Heart left ventricle (tissue), 16 donors: ENCODE data around the gene TLCD3A. TPM values are rescaled to one million over a fixed set of nuclear protein-coding genes. Genes with fewer than 3 reads are reported as not detected.

Source experiments
- ATAC-seq, 4 donors: fragments of 200-7000 bp; cut with Tn5 transposase; one replicate each; pipeline ENCODE4 v1.9.1; 2020 to 2022; ENCODE audit warnings: moderate library complexity in 4 of 4, mild to moderate bottlenecking in 3 of 4, moderate number of reproducible peaks in 1 of 4
- DNase-seq, 5 donors: peaks; one replicate each; pipeline ENCODE4 v3.0.0-alpha.2; 2020
- H3K27ac ChIP-seq, 12 donors: fragments of 200-600 bp; sonication (generic) in 4 of 12; one replicate each; pipeline versions ENCODE4 v1.5.0 to v1.8.0; 2016 to 2022; ENCODE audit warnings: mild to moderate bottlenecking in 2 of 12
- H3K27me3 ChIP-seq, 9 donors: fragments of 200-600 bp; sonication (generic) in 2 of 9; one replicate each; pipeline versions ENCODE4 v1.5.1 to v1.8.0; 2016 to 2022; ENCODE audit warnings: mild to moderate bottlenecking in 3 of 9
- H3K36me3 ChIP-seq, 9 donors: fragments of 200-600 bp; sonication (generic) in 2 of 9; one replicate each; pipeline versions ENCODE4 v1.5.0 to v1.8.0; 2018 to 2022; ENCODE audit warnings: mild to moderate bottlenecking in 2 of 9
- H3K4me1 ChIP-seq, 12 donors: fragments of 200-600 bp; sonication (generic) in 4 of 12; one replicate each; pipeline versions ENCODE4 v1.5.0 to v1.8.0; 2016 to 2022; ENCODE audit warnings: mild to moderate bottlenecking in 3 of 12
- H3K4me3 ChIP-seq, 12 donors: fragments of 200-600 bp; sonication (generic) in 4 of 12; one replicate each; pipeline versions ENCODE4 v1.5.0 to v1.8.0; 2017 to 2022; ENCODE audit warnings: mild to moderate bottlenecking in 9 of 12, moderate library complexity in 4 of 12
- H3K9me3 ChIP-seq, 12 donors: fragments of 200-600 bp; sonication (generic) in 4 of 12; one replicate each; pipeline versions ENCODE4 v1.5.0 to v1.8.0; 2016 to 2022; ENCODE audit warnings: mild to moderate bottlenecking in 1 of 12
- POLR2A ChIP-seq, 2 donors: fragments of 450-650 bp; IDR thresholded peaks; one replicate each; pipeline ENCODE4 v1.6.1; 2017; ENCODE audit warnings: antibody characterized with exemption in 2 of 2, mild to moderate bottlenecking in 2 of 2, moderate library complexity in 2 of 2
- WGBS, 4 donors: extraction: QIAGEN DNeasy Blood & Tissue Kit in 2 of 4; methylation state at CpG; one replicate each; pipeline versions ENCODE4 v1.1.5 to v1.1.7; 2013 to 2018; 5-methylcytosine and 5-hydroxymethylcytosine counted together
- intact Hi-C, 10 donors: fragments of 100-400 bp; cut with DNase I; formaldehyde crosslinking; loops; one replicate each; pipeline versions ENCODE4 v1.11.1 to v1.14.2; 2022
- polyA plus RNA-seq, 2 donors: library from polyadenylated mRNA; stranded (reverse); fragments of 200-250 nt; gene quantifications; one replicate each; pipeline ENCODE4 v1.2.3, GENCODE V29; 2013
- total RNA-seq, 9 donors: library from RNA; depleted of rRNA in 2 of 9; stranded (reverse); fragments of >200 nt in 2 of 9; fragmentation: NEBNext Ultra II Directional in 3 of 9; extraction: Animal tissue kit (Norgen Biotek cat#: 25700) in 3 of 9; gene quantifications; one replicate each; pipeline versions ENCODE4 v1.1.0 to v1.2.4, GENCODE V29; 2016 to 2023
- TF ChIP-seq, protein P1 (sequence below), 12 donors: fragments of 200-600 bp; sonication (generic) in 4 of 12; IDR thresholded peaks; one replicate each; pipeline versions ENCODE4 v1.5.0 to v1.8.0; 2018 to 2022; ENCODE audit warnings: antibody characterized with exemption in 12 of 12, mild to moderate bottlenecking in 5 of 12
- donor health status: ischemic (EF 13 %, LVEDD 7.1; RV severe dilation, severe dysfunction).
- donor health status: healthy with polysubstance abuse.
- donor health status: DM: no; HTN: yes; CAD: no.
- donor health status: DM: no; HTN: no; CAD: no.
- donor health status: ischemic (EF 25% LVEDD 6.9; RV normal size, moderate dysfunction).
- donor health status: ischemic (EF 25% LVEDD 5.7; RV mildly dilated, moderate dysfunction).
- donor health status: healthy.
- donor health status: DM: yes; HTN: yes; CAD: no.
- donor health status: ischemic (EF 35%, LVEDD 5.7; RV mildly dilated, moderate dysfunction).
- donor health status: nonischemic (EF 11% LVEDD 7.7; RV severe dilation, severe dysfunction).
- donor health status: DM: yes; HTN: yes; CAD: no.
- donor health status: PGD.
- donor health status: ischemic (EF 29% LVEDD 5.4; RV normal size, mild dysfunction).
- donor health status: nonischemic (EF 23%, LVEDD 6.1; RV moderate dilation, normal function).

TLCD3A gene
- total and polyA plus RNA-seq, 11 donors, result 0.76 to 4.7 (median 2.9) TPM

DNA sequence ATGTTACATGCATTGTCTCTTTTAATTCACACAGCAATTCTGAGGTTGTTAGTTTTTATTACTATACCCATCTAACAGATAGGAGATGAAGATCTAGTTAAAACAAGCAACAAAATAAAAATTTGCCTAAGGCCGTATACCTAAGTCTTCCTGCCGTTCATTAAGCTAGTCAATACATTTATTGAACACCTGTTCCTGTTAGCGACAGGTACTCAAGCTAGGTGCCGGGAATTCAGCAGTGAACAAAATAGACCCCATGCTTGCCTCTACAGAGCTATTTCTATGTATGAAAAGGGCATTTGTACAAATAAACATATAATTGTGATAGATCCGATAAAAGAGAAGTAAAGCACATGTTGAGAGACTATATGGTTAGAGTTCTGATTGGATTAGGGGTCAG lies 14.3 kb upstream of the TLCD3A start:
- peaks cover 0 to 4% (median 0%) of the 10 kb centered on the region in 9 donors for H3K36me3 ChIP-seq
- intact Hi-C loops, result loop anchor here in 1 of 10 donors (10.0 kb wide), 1 partner anchor 267 kb away; no protein-coding TSS in a partner anchor
- H3K27ac ChIP-seq, result no peak overlapping the region
- no peaks in the 10 kb centered on the region for H3K9me3 ChIP-seq
- TF ChIP-seq, protein P1, sequence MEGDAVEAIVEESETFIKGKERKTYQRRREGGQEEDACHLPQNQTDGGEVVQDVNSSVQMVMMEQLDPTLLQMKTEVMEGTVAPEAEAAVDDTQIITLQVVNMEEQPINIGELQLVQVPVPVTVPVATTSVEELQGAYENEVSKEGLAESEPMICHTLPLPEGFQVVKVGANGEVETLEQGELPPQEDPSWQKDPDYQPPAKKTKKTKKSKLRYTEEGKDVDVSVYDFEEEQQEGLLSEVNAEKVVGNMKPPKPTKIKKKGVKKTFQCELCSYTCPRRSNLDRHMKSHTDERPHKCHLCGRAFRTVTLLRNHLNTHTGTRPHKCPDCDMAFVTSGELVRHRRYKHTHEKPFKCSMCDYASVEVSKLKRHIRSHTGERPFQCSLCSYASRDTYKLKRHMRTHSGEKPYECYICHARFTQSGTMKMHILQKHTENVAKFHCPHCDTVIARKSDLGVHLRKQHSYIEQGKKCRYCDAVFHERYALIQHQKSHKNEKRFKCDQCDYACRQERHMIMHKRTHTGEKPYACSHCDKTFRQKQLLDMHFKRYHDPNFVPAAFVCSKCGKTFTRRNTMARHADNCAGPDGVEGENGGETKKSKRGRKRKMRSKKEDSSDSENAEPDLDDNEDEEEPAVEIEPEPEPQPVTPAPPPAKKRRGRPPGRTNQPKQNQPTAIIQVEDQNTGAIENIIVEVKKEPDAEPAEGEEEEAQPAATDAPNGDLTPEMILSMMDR (IDR thresholded peaks at IDR 0.05), result no peak
- no peak for TF ChIP-seq POLR2A (IDR thresholded peaks at IDR 0.05)
- no peaks in the 10 kb centered on the region for H3K27me3 ChIP-seq
- no peak for ATAC-seq
- no peak for DNase-seq
- 95 to 97% (median 97%) methylated on average over 5 of the region's 5 CpGs for WGBS, 4 donors
- peaks cover 0 to 27% (median 18%) of the 10 kb centered on the region in 12 donors for H3K4me1 ChIP-seq
- no peak overlapping the region for H3K4me3 ChIP-seq

- no peak for DNase-seq
- WGBS, 4 donors, result 84 to 88% (median 86%) methylated on average over 13 of the region's 13 CpGs
- no peaks in the 10 kb centered on the region for H3K9me3 ChIP-seq
- H3K36me3 ChIP-seq, result peaks cover 0 to 4% (median 0%) of the 10 kb centered on the region in 9 donors
- H3K4me3 ChIP-seq, result no peak overlapping the region
- ATAC-seq, result no peak
- H3K27me3 ChIP-seq, result no peaks in the 10 kb centered on the region
- intact Hi-C loops, result no loop called here
- no peak overlapping the region for H3K27ac ChIP-seq
- TF ChIP-seq, protein P1 (IDR thresholded peaks at IDR 0.05), result no peak
- no peak for TF ChIP-seq POLR2A (IDR thresholded peaks at IDR 0.05)
- peaks cover 0 to 8% (median 2%) of the 10 kb centered on the region in 12 donors for H3K4me1 ChIP-seq
These were observed 11.5 kb upstream of the TLCD3A start for GRCh38 chr17:720706-721539.

DNA sequence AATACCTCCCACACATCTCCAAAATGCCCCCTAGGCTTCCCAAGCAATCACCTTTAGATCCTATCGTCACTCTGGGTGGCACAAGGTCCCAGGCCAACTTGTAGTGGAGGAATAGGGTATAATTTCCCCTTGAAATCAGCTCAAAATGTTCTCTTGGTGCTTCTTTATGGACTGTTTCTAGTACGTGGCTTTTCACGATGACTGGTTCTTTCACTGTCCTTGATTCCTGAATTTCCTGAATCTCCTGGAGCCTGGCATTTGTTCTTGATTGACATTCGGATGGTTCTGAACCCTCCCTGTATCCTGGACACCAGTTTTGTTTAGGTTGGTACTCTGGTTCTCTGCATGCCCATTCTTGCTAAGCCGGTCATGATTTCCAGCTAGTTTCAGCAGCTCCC lies 10.9 kb upstream of the TLCD3A start:
- Histone ChIP-seq H3K9me3 (no peaks in the 10 kb centered on the region), H3K27ac (no peak overlapping the region), H3K4me1 (peaks cover 0 to 2% (median 0%) of the 10 kb centered on the region in 12 donors), H3K36me3 (peaks cover 0 to 4% (median 0%) of the 10 kb centered on the region in 9 donors), H3K27me3 (no peaks in the 10 kb centered on the region), H3K4me3 (no peak overlapping the region)
- no peak for DNase-seq
- WGBS, 4 donors, result 81 to 87% (median 83%) methylated on average over 5 of the region's 5 CpGs
- TF ChIP-seq, protein P1 (IDR thresholded peaks at IDR 0.05), result no peak
- TF ChIP-seq POLR2A (IDR thresholded peaks at IDR 0.05), result no peak
- intact Hi-C loops, result no loop called here
- ATAC-seq, result no peak

GRCh38 chr17:725084-725483 lies 7.3 kb upstream of the TLCD3A start:
- no peaks in the 10 kb centered on the region for H3K36me3 ChIP-seq
- no peaks in the 10 kb centered on the region for H3K27me3 ChIP-seq
- H3K4me1 ChIP-seq, result no peaks in the 10 kb centered on the region
- no peak overlapping the region for H3K4me3 ChIP-seq
- ATAC-seq, result no peak
- H3K27ac ChIP-seq, result no peak overlapping the region
- H3K9me3 ChIP-seq, result no peaks in the 10 kb centered on the region
- 94 to 98% (median 96%) methylated on average over 14 of the region's 14 CpGs for WGBS, 4 donors
- intact Hi-C loops, result no loop called here
- no peak for DNase-seq
- TF ChIP-seq, protein P1 (IDR thresholded peaks at IDR 0.05), result no peak
- TF ChIP-seq POLR2A (IDR thresholded peaks at IDR 0.05), result no peak
